Measurements from ENCODE around the gene TIMM10.

- TF ChIP-seq CTCF (IDR thresholded peaks at IDR 0.05; ENCODE audit: low read depth, low read length, missing input control) (no peak), TAF1 (conservative IDR thresholded peaks at IDR 0.05) (no peak), YY1 (IDR thresholded peaks at IDR 0.05) (no peak), RAD21 (IDR thresholded peaks at IDR 0.05) (no peak), FOXA1 (IDR thresholded peaks at IDR 0.05) (no peak), JUND (IDR thresholded peaks at IDR 0.05) (no peak), SP1 (IDR thresholded peaks at IDR 0.05) (no peak), EGR1 (IDR thresholded peaks at IDR 0.05; ENCODE audit: low read depth in 2 of 2) (no peak), MAX (IDR thresholded peaks at IDR 0.05) (no peak), HNF4A (conservative IDR thresholded peaks at IDR 0.05) (no peak), ATF3 (IDR thresholded peaks at IDR 0.05) (no peak), ZBTB33 (IDR thresholded peaks at IDR 0.05) (no peak)
Measured at GRCh38 chr11:57539342-57539741, 8.8 kb upstream of the TIMM10 start.
